GM12874 (cell line): Measurements from ENCODE around the gene BPTF.

Experiments used
- CTCF ChIP-seq: IDR thresholded peaks from 2 replicates; pipeline ENCODE4 v1.5.1; 2011; ENCODE audit warnings: low read depth, mild to moderate bottlenecking, control low read depth, low read length, moderate library complexity; ENCODE audit not compliant: insufficient read depth

Gene BPTF

DNA sequence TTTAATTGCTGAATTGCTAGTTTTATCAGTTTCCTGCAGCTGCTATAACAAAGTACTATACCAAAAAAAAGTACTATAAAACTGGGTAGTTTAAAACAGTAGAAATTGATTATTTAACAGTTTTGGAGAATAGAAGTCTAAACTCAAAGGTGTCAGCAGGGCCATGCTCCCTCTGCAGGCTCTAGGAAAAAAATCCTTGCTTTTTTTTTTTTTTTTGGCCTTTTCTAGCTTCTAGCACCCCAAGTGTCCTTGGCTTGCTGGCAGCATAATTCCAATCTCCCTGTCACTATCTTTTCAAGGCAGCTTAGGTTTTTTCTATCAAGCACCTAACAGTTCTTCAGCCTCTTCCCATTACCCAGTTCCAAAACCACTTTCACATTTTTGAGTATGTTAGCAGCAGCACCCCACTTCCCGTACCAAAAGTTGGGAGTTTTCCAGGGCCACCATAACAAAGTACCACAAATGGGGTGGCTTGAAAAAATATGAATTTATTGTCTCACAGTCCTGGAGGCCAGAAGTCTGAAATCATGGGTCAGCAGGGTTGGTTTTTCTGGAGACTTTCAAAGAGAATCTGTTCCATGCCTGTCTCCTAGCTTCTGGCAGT lies 37.4 kb downstream of the BPTF start:
- TF ChIP-seq CTCF = no peak

DNA sequence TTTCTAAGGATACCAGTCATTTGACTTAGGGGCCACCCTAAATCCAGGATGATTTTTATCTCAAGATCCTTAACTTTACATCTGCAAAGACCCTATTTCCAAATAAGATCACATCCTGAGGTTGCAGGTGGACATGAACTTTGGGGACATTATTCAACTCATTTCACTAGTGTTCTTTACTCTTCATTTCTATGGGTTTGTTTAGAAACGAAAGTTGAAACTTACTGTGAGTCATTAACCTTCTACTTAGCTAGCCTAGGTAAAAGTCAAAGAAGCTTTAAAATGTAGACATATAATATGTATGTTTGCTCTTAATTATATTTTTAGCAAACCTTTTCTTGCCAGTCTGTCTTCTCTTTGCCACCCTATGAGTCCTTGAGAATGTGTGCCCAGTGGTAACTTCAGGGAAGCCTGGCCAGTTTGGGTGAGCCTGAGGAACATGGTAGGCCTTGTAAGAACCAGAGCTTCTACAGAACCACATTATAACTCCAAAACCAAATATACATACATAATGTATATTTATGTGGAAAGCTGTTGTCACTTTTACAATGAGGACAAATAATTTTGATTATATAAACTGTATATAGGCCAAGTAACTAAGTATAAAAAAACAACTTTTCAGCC lies 38.4 kb downstream of the BPTF start:
- TF ChIP-seq CTCF = no peak

- TF ChIP-seq CTCF = no peak
Observed at GRCh38 chr17:67865438-67865837, 40.1 kb downstream of the BPTF start.

GRCh38 chr17:67867591-67867990 lies 42.3 kb downstream of the BPTF start:
- TF ChIP-seq CTCF = no peak

- no peak for TF ChIP-seq CTCF
Observed at GRCh38 chr17:67868176-67868575, 42.9 kb downstream of the BPTF start.

- TF ChIP-seq CTCF = no peak
Observed at GRCh38 chr17:67879662-67880061, 54.4 kb downstream of the BPTF start.

- TF ChIP-seq CTCF = no peak
Observed at GRCh38 chr17:67881083-67881482, 55.8 kb downstream of the BPTF start.

DNA sequence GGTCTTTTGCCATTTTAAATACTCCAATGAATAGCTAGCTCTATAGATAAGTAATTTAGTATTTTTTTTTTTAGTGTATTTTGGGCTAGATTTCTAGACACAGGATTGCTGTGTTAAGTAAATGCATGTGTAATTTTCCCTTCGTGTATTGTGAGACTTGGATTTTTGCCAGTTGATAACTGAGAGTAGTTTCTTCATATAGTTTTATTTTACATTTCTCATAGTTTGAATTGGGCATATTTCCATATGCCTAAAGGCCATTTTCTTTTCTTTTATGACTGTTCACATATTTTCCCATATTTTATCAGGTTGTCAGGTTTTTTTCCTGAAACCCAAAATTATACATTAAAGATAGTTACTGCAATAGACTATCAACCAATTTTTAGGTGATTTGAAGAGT lies 59.4 kb downstream of the BPTF start:
- TF ChIP-seq CTCF = no peak
